IPS DF 19.7 (cell line): ENCODE data around the gene TSPAN13.
"Not testable (repeated sequence)": the region's sequence is repeated elsewhere in the genome, so short reads cannot be mapped to it uniquely, and the experiment has no call there.

Experiments used
- DNase-seq: peaks from one replicate; pipeline ENCODE4 v3.0.0-alpha.2; 2013; ENCODE audit warnings: low read depth, low spot score

Gene TSPAN13

DNA sequence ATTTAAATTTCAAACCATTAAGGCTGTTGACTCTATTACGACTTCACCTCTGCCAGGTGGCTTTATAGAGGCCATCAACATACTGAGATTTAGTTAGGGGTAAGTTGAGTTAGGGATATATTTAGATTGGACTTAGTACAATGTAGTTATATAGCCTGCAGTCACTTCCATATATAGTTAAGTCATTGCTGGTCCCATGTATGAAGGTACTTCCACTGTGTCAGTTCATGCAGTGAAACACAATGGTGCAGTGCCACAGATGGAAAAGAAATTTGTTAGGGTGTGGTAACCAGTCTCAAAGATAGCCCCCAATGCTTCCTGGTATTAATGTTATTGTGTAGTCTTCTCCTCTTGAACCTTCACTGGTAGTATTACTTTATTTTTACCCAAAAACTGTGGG lies 12.6 kb upstream of the TSPAN13 start:
- no peak for DNase-seq

DNA sequence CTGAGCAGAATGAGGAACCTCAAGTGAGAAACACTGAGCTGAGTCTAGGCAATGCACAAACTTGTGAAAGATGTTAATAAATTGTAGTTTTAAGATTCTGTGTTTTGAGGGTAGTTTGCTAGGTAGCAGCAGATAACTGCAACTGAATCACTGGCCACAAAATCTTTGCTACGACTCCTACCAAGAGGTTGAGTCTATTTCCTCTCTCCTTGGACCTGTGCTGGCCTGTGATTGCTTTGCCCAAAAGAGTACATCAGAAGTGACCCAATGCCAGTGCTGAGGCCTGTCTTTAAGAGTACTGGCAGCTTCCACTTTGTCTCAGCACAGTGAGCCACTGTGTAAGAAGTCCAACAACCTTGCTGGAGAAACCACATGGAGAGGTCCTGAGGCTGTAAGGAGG lies 11.9 kb upstream of the TSPAN13 start:
- DNase-seq = no peak

DNA sequence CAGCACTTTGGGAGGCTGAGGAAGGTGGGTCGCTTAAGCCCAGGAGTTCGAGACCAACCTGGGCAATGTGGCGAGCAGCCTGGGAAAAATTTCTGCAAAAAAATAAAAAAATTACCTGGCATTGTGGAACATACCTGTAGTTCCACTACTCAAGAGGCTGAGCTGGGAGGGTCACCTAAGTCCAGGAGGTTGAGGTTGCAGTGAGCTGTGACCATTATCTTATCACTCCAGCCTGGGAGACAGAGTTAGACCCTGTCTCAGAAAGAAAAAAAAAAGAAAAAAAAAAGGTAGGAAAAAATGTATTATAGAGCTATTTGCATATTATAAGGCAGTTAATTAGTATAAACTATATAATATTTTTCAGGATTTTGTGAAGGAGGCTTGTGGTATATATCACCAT lies 11.0 kb upstream of the TSPAN13 start:
- DNase-seq = no peak

DNA sequence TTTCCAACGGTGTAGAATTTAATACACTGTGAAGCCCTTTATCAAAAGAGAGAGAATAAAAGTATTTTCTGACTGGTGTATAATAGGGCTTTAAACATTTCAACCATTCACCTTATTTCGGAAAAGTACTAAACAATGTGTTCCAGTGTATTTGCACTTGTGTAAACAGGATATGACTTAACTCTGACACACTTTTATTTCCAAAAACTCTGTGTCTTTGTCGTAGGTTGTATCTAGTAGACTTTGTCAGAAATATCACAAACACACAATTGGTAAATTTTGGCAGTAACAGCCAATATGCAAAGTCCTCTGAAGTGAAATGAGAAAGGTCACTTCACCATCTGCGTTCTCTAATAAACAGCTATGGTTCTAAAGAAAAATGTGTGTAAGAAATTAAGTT lies 10.3 kb upstream of the TSPAN13 start:
- no peak for DNase-seq

DNA sequence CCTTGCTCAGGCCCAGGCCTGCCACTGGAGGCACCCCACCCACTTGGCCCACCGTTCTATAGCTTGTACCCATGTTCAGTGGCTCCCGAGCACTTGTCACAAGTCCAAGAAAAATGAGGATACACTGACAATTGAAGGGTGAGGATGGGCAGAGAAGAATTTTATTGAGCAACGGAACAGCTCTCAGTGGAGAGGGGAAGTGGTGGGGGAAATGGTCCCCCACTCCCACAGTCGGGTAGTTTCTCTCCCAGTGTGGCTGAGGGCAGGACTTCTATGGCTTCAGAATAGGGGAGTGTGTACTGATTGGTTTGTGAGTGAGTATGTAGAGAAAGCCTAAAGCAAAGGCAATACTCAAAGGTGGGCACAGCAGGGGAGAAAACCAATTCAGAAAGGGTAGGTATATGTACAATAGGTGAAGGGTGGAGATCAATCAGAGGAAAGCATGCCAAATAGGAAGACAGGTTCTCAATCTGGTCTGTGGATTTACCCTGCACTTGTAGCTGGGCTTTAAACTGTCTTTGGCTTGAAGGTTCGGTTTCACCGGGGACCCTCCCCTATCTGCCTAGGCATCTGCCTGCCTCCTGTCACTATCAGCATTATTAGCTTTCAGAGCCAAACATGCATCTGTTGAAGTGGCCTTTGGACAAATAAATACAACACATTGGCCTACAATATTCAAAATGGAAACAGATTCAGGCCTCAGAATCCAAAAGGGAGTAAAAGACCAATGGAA lies 8.9 kb upstream of the TSPAN13 start:
- no peak for DNase-seq

DNA sequence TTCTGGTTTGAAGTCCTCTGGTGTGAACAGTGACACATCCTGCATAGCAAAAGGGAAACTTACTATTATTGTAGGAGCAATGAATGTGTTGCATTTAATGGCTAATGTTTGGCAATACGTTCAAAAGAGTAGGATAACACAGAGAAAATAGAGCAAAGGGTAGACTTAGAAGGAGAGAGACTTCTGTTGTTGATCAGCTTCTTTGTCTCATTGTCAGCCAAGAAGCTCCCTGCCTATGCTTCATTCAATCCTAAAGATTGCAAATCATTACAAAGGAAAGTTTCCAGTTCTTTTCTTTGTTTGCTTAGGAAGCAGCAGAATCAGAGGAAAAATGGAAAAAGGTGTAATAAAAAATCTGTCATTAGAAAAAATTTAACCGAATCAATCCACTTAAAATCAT lies 7.9 kb upstream of the TSPAN13 start:
- DNase-seq = no peak

DNA sequence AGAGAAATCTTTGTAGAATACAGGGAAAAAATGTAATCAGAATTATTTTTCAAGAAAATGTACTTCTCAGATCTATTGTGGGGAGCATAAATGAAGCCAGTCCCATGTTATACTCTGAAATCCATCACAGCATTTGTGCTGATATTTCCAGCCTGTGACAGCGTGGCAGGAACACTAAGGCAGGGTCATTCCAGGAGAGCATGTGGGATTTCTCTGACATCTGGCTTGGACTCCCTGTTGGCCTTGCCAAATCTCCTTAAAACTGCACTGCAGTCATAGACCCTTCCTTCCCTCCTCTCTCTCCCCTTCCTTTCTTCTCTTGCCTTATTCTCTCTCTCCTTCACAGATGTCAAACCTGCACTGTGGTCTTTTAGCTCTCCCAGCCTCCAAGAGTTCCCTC lies 6.5 kb upstream of the TSPAN13 start:
- no peak for DNase-seq

DNA sequence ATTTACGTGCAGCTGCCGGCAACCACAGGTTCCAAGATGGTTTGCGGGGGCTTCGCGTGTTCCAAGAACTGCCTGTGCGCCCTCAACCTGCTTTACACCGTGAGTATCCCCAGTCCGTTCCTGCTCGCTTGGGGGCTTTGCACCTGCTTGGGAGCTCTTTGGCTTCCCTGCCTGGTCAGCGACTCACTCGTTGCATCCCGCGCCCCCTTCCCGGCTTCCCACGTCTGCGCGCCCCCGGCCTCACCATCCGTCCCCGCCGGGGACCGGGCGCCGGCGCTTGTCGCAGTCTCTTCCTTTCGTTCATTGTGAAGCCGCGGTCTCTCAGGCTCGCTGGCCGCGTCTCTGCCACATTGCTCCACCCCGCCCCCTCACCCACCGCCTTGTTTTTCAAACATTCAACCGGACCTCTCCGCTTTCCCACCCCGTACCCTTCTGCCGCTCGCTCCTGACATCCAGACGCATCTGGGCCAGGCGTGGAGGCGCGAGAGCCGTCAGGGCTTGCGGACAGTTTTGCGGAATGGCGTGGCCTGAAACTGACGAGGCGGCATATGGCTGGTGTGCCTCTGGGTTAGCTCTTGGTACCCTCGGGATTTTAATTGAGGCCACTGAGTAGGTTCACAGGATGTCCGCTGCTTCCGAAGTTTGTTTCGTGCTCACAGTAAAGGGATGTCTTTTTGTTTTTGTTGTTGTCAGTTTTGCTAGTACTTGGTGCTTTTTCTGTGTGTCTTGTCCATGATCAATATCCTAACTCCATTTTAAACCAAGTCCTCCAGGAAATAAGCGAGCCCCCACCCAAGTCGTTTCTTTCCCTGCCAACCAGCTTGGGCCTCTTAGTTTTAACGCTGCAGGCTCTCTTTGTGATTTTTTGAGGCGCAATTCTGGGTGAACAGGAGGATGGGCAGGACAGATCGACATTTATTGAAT lies 639 bp downstream of the TSPAN13 start:
- DNase-seq = no peak

DNA sequence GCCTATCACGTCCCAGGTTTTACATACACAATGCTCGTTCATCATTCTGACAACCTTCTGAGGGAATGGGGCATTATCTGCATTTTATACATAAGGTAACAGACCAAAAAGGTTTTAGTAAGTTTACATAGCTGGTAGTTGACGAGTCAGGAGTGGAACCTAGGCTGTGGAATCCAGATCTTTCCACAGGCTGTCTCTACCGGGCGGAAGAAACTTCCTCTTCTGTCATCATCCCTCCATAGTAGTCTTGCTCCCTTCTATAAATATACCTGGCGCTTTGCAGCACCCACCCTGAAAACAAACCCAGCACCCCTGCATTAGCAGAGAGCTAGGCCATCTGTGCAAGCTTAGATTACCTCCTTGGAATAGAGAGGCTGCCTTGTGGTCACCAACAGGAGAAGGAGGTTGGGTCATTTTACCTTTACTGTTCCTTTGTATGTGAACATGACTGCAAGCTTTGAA lies 1.3 kb downstream of the TSPAN13 start:
- DNase-seq = no peak

DNA sequence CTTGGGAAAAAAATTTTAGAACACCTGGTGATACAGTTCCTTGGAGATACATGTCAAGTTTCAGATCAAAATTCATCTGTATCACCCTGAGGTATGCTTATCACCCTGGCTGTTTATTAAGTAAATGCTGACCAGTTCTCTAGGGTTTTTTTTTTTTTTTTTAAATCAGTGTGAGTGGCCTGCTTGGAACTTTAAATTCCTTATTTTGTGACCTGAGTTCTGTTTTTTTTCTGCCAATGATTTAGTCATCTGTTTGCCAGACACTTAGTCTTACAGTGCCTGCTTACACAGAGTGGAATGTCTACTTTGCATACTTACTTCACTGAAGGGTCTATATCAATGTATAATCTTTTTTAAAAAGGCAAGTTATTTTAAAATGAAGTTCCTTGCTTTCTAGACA lies 1.8 kb downstream of the TSPAN13 start:
- DNase-seq = no peak

DNA sequence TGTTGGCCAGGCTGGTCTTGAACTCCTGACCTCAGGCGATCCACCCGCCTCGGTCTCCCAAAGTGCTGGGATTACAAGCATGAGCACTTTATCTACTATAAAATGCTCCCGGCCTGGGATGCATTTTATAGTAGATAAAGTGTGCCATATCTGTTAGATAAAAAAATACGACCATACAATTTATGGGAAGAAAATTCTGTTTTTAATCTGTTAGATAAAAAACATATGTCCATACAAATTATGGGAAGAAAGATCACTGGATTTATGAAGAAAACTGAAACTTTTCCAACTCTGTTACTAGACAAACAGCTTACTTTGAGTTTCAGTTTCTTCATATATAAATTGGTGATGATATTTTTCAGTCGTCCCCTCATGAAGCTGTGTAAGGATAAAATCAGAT lies 4.5 kb downstream of the TSPAN13 start:
- DNase-seq = no peak

DNA sequence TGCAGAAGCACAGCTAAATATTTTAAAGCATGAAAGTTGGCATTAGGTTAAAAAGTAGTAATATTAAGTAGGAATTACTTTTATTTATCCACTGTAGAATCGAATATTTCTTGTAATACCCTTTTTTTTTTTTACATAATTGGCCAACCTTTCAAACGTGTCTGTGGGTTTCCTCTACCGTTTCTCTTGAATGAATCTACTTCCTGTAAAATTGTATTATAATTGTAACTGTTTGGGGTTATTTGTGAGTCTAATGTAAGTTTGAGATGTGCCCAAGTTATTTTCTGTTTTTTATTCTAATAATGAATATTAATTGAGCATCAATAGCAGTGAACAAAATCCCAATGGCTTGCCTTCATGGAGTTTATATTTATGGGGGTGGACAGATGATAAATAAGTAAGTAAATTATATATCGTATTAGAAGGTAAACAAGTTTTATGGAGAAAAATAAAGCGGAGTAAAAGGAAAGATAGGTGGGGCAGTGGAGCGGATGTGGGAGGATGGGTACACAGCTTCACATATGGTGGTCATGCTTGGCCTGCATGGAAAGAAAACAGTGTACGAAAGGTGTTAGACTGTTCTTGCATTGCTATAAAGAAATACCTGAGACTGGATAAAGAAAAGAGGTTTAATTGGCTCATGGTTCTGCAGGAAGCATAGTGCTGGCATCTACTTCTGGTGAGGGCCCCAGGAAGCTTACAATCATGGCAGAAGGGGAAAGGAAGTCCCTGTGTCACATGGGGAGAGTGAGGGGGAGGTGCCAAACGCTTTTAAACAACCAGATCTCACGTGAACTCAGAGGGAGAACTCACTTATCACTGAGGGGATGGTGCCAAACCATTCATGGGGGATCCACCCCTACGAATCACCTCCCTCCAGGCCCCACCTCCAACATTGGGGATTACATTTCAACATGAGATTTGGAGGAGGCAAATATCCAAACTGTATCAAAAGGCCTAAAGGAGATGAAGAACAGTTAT lies 5.4 kb downstream of the TSPAN13 start:
- DNase-seq = no peak

DNA sequence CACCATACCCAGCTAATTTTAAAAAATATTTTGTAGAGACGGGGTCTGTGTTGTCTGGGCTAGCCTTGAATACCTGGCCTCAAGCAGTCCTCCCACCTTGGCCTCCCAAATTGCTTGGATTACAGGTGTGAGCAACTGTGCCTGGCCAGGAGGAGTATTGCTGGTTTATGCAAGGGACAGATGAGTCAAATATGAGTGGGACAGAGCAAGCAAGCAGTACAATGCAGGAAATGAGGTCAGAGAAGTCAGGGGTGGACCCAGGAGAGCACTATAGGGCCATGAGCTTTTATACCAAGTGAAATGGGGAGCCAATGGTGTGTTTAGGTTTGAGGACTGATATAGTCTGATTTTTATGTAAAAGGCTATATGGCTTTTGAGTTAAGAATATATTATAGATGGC lies 6.3 kb downstream of the TSPAN13 start:
- DNase-seq = no peak

DNA sequence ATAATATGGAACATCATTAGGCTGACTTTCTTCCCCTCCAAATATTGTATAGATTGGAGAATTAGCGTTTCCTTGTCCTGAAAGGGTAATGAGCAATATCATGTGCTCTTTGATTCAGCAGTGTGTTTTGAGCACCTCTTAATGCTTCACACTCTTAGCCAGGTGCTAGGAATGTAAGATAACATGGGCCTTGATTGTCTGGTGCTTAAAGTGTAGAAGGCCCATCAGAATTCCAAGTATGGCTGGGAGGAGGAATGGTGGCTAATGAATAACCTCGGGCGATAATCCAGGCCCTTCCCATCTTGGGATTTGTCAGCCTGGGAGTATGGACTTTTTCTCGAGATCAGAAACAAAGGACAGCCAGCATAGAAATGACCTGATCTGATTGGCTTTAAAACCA lies 8.6 kb downstream of the TSPAN13 start:
- no peak for DNase-seq

DNA sequence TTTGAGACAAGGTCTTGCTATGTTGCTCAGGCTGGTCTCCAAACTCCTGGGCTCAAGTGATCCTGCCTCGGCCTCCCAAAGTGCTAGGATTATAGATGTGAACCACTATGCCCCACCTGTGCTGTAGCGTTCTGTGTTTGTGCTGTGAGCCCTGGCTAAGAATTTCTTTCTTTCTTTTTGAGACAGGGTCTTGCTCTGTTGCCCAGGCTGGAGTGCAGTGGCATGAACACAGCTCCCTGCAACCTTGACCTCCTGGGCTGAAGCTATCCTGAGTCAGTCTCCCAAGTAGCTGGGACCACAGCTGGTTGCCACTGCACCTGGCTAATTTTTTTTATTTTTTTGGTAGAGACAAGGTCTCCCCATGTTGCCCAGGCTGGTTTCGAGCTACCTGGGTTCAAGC lies 11.4 kb downstream of the TSPAN13 start:
- DNase-seq = no peak

DNA sequence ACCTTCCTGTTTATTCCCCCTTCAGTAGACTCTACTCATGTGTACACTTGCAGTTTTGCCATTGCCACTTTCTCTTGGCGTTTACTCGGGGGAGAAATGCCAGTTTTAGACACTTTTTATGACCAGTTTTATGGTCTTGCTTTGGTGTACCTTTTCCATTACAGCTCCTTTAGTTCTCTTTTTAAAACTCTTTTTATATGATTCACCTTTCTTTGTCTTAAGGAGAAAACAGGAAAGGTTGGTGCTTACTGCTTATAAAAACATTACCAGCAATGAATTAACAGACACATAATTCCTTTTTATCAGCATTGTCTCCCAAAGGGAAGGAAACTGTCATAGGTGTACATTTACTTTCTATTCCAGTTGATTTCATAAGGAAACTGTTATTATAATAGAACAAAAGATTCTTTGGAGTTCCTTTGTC lies 11.9 kb downstream of the TSPAN13 start:
- DNase-seq = no peak

DNA sequence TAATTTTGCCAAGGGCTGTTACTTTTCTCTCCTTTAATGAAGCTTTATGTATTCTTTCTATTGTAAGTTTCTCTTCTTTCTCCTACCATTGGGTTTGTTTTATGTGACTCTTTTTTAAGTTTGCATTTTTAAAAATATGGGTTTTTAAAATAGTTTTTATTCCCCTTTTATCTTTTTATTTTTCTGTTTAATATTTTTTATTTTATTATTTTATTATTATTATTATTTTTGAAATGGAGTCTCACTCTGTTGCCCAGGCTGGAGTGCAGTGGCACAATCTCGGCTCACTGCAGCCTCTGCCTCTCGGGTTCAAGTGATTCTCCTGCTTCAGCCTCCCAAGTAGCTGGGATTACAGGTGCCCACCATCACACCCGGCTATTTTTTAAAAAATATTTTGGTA lies 16.4 kb downstream of the TSPAN13 start:
- not testable (repeated sequence) for DNase-seq

DNA sequence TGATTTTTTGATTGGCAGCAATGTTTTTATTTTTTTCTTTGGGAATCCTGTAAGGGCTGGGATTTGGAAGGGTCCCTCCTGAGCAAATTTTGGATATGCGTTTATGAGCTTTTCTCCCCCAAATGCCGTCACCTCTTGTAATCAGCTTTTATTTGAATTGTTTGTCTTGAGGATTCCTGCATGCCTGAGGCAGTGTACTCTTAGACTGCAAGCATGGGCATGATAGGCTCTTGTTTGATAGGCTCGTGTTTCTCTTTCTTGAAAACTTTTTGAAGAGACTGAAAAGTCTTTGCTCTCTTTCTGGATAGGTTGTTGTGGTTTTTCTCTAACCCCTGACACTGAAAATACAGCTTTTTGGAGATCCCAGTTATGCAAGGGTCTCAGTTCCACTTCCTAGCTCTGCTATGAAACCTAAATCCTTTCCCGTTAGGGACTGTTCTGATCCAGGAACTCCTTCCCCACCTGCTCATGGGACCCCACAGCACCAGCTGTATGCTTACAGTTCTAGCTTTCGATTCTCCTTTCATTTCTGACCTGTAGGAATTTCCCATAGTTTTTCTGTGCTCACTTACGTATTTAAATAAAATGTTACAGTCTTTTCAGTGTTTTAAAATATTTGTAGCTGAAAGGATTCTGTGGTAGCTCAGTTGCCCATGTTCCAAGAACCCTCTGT lies 17.2 kb downstream of the TSPAN13 start:
- no peak for DNase-seq

DNA sequence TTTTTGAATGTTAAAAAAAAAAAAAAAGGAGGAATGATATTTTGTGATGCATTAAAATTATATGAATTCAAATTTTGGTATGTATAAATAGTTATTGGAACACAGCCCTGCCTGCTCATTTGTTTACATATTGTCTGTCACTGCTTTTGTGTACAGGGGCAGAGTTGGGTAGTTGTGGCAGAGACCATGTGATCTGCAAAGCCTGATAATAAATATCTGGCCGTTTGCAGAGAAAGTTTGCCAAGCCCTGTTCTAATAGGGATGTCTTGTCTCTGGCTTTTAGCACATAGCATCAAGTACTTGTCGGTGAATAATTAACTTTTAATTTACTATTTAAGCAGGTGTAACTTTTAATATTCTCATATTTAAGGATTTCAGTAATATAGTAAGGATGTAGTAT lies 19.8 kb downstream of the TSPAN13 start:
- DNase-seq = no peak

DNA sequence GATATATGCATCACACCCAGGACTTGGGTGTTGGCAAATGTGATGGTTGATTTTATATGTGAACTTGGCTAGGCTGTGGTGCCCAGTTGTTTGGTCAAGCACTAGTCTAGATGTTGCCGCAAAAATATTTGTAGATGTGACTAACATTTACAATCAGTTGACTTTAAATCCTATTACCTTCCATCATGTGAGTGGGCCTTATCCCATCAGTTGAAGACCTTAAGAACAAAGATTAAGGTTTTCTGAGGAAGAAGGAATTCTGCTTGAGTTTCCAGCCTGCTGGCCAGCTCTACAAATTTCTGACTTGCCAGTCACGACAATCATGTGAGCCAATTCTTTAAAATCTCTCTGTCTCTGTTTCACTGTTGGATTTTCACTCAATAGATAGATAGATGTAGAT lies 20.3 kb downstream of the TSPAN13 start:
- DNase-seq = no peak

DNA sequence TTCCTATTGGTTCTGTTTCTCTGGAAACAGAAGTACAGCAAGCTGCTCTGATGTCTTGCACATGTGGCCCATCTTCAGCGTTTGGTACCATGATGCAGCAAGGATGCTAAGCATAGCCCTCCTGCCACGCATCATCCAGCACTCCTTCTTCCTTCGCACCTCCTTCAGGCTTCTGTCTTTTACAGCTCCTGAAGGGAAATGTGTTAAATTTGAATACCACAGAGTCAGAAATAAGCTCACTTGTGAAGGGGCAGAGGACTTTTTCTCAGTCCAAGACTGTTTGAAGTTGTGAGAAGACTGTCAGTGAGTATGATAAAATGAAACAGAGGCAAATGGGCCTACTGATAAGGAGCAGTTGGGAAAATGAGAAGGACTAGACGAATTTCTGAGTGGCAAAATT lies 20.7 kb downstream of the TSPAN13 start:
- no peak for DNase-seq
